Sigmoid colon (tissue), 4 donors: ENCODE data around the gene CARMIL1.

Experiments used
- CTCF ChIP-seq, 4 experiments: fragments of 450-650 bp in 3 of 4; fragments of 200-600 bp in 1 of 4; IDR thresholded peaks; one replicate each; pipeline ENCODE4 v1.5.1; 2016 to 2019; ENCODE audit warnings: antibody characterized with exemption in 4 of 4, mild to moderate bottlenecking in 3 of 4, moderate library complexity in 2 of 4
- EP300 ChIP-seq, 4 donors: sonication (generic); formaldehyde crosslinking; IDR thresholded peaks; one replicate each; pipeline ENCODE4 v1.6.1; 2017; ENCODE audit warnings: antibody characterized with exemption in 4 of 4
- POLR2A ChIP-seq, 2 donors: fragments of 450-650 bp; IDR thresholded peaks; one replicate each; pipeline ENCODE4 v1.6.1; 2016; ENCODE audit warnings: antibody characterized with exemption in 2 of 2, mild to moderate bottlenecking in 2 of 2, moderate library complexity in 2 of 2
- POLR2AphosphoS5 ChIP-seq, 4 donors: sonication (generic); formaldehyde crosslinking; IDR thresholded peaks; one replicate each; pipeline ENCODE4 v1.6.1; 2017; ENCODE audit warnings: antibody characterized with exemption in 4 of 4

- no peak for TF ChIP-seq CTCF (IDR thresholded peaks at IDR 0.05)
- no peak for TF ChIP-seq POLR2A (IDR thresholded peaks at IDR 0.05)
- no peak for TF ChIP-seq EP300 (IDR thresholded peaks at IDR 0.05)
- no peak for TF ChIP-seq POLR2AphosphoS5 (IDR thresholded peaks at IDR 0.05)
These were observed 224.5 kb downstream of the CARMIL1 start for GRCh38 chr6:25503686-25504085.
